Measurements from ENCODE around the gene TENM4.

Gene TENM4

GRCh38 chr11:78909386-78909785 is 531.4 kb downstream of the TENM4 start:
- no peak overlapping the region for H3K4me3 ChIP-seq
- DNase-seq (ENCODE audit: low spot score): no peak
- no peak for TF ChIP-seq CTCF (IDR thresholded peaks at IDR 0.05)
- H3K27ac ChIP-seq: no peak overlapping the region

GRCh38 chr11:78907636-78908035 is 533.2 kb downstream of the TENM4 start:
- no peak for DNase-seq (ENCODE audit: low spot score)
- Histone ChIP-seq H3K4me3 (no peak overlapping the region), H3K27ac (no peak overlapping the region)
- TF ChIP-seq CTCF (IDR thresholded peaks at IDR 0.05): no peak

- Histone ChIP-seq H3K4me3 (no peak overlapping the region), H3K27ac (no peak overlapping the region)
- no peak for TF ChIP-seq CTCF (IDR thresholded peaks at IDR 0.05)
- no peak for DNase-seq (ENCODE audit: low spot score)
Measured at GRCh38 chr11:78906566-78906965, 534.3 kb downstream of the TENM4 start.

- TF ChIP-seq CTCF (IDR thresholded peaks at IDR 0.05): no peak
- no peak overlapping the region for H3K27ac ChIP-seq
- H3K4me3 ChIP-seq: no peak overlapping the region
- no peak for DNase-seq (ENCODE audit: low spot score)
Measured at GRCh38 chr11:78905756-78906155, 535.1 kb downstream of the TENM4 start.

GRCh38 chr11:78902771-78903507 is 537.9 kb downstream of the TENM4 start:
- DNase-seq (ENCODE audit: low spot score): no peak
- no peak overlapping the region for H3K27ac ChIP-seq
- TF ChIP-seq CTCF (IDR thresholded peaks at IDR 0.05): no peak
- no peak overlapping the region for H3K4me3 ChIP-seq

- Histone ChIP-seq H3K27ac (no peak overlapping the region), H3K4me3 (no peak overlapping the region)
- TF ChIP-seq CTCF (IDR thresholded peaks at IDR 0.05): no peak
- DNase-seq (ENCODE audit: low spot score): no peak
Measured at GRCh38 chr11:78901831-78902230, 539.0 kb downstream of the TENM4 start.

- DNase-seq (ENCODE audit: low spot score): no peak
- TF ChIP-seq CTCF (IDR thresholded peaks at IDR 0.05): no peak
- Histone ChIP-seq H3K4me3 (no peak overlapping the region), H3K27ac (no peak overlapping the region)
Measured at GRCh38 chr11:78898266-78898775, 542.5 kb downstream of the TENM4 start.
